ENCODE measurements around the gene RAB11FIP3. TPM values are rescaled to one million over a fixed set of nuclear protein-coding genes. Genes with fewer than 3 reads are reported as not detected.
A peak's percentile ranks its signal among the peaks of the same experiment; 100 is the strongest.

Gene RAB11FIP3
- total and polyA plus RNA-seq, 9 of the 15 experiments (the other 6 are each of a cell fraction or from before 2014, with no cell fraction given): 0.46 to 13.1 (median 4.3) TPM

DNA sequence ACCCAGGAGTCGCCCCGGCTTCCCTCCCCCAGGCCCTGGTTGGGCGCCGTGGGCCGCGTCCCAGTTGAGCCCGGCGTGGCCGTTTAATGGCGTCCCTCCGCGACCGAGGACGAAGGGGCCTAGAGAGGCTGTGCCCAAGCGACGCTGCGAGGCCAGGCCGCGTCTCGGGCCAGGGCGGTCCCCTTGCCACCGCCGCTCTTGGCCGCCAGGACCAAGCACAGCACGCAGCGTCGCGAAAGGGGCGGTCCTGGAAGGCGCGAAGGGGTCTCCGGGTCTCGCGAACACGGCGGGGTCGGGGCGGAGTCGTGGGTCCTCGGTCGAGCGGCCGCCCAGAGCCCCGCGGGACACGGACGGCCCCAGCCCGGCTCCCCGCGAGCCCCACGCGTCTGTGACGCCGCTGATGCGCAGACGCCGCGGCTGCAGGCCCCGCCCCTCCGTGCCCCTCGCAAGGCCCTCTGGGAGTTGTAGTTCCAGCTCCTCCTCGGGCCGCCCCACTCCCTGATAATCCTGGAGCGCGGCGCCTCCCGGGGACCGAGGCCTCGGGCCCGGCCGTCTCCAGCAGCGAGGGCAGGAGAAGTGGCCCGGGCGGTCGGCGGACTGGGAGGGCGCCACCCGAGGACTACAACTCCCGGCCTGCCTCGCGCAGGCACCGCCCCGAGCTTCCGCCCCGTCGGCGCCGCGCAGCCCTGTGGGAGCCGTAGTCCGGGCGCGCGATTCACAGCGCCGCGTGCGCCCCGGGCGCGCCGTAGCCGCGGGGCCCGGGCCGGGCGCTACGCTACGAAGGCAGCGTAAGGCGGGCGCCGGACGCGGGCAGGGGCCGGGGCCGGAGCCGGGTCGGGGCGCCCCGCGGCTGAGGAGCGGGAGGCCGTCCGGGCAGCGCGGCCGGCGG, 101.8 kb downstream of the RAB11FIP3 start, which contains the start of gene CAPN15 (continued):
- TF ChIP-seq, protein P1, sequence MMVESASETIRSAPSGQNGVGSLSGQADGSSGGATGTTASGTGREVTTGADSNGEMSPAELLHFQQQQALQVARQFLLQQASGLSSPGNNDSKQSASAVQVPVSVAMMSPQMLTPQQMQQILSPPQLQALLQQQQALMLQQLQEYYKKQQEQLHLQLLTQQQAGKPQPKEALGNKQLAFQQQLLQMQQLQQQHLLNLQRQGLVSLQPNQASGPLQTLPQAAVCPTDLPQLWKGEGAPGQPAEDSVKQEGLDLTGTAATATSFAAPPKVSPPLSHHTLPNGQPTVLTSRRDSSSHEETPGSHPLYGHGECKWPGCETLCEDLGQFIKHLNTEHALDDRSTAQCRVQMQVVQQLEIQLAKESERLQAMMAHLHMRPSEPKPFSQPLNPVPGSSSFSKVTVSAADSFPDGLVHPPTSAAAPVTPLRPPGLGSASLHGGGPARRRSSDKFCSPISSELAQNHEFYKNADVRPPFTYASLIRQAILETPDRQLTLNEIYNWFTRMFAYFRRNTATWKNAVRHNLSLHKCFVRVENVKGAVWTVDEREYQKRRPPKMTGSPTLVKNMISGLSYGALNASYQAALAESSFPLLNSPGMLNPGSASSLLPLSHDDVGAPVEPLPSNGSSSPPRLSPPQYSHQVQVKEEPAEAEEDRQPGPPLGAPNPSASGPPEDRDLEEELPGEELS (CRISPR knock-in tag; IDR thresholded peaks at IDR 0.05; ENCODE audit: borderline replicate concordance): no peak; the same call in 1 of the 2 replicates
- TF ChIP-seq PPARD (CRISPR knock-in tag; IDR thresholded peaks at IDR 0.05): no peak
- TF ChIP-seq JUN (IDR thresholded peaks at IDR 0.05; ENCODE audit: borderline replicate concordance, low read depth, low read length): 0 out of 2 replicates have a peak, but pooled peaks have one; percentile 4
- no peak for TF ChIP-seq JUN (CRISPR knock-in tag; IDR thresholded peaks at IDR 0.05; ENCODE audit: borderline replicate concordance)
- no peak for TF ChIP-seq CEBPB (tag; IDR thresholded peaks at IDR 0.05)
- TF ChIP-seq HDAC1 (IDR thresholded peaks at IDR 0.05): 0 out of 4 replicates have a peak, but pooled peaks of 1 of the 2 experiments have one; percentile 43
- TF ChIP-seq KAT7 (CRISPR knock-in tag; IDR thresholded peaks at IDR 0.05; ENCODE audit: borderline replicate concordance): 0 out of 2 replicates have a peak, but pooled peaks have one; percentile 88
- peak; percentile 49; the same call in 1 of the 2 replicates for TF ChIP-seq SIN3B (IDR thresholded peaks at IDR 0.05; ENCODE audit: low read depth)
- peak; percentile 84 to 96 for TF ChIP-seq MAZ (CRISPR knock-in tag; conservative IDR thresholded peaks at IDR 0.05 in 1 of 2, IDR thresholded peaks at IDR 0.05 in 1 of 2)
- TF ChIP-seq TARDBP (IDR thresholded peaks at IDR 0.05): 0 out of 2 replicates have a peak, but pooled peaks have one; percentile 77
- peak; percentile 92 for TF ChIP-seq ZNF143 (CRISPR knock-in tag; IDR thresholded peaks at IDR 0.05)
- 0 out of 2 replicates have a peak, but pooled peaks have one; percentile 13 for TF ChIP-seq FOSL1 (tag; conservative IDR thresholded peaks at IDR 0.05)
- peak; percentile 83; the same call in 1 of the 2 replicates for TF ChIP-seq ZNF311 (CRISPR knock-in tag; IDR thresholded peaks at IDR 0.05)
- TF ChIP-seq CBFA2T2 (conservative IDR thresholded peaks at IDR 0.05): no peak
- peak; percentile 91 for TF ChIP-seq MTA3 (IDR thresholded peaks at IDR 0.05; ENCODE audit: borderline replicate concordance)
- TF ChIP-seq FOXP1 (CRISPR knock-in tag; IDR thresholded peaks at IDR 0.05): peak; percentile 60; the same call in 1 of the 2 replicates
- TF ChIP-seq, protein P2, sequence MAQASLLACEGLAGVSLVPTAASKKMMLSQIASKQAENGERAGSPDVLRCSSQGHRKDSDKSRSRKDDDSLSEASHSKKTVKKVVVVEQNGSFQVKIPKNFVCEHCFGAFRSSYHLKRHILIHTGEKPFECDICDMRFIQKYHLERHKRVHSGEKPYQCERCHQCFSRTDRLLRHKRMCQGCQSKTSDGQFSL (CRISPR knock-in tag; IDR thresholded peaks at IDR 0.05): no peak
- TF ChIP-seq, protein P2 (tag; IDR thresholded peaks at IDR 0.05): no peak
- peak; percentile 41; the same call in 1 of the 2 replicates for TF ChIP-seq ZBTB1 (CRISPR knock-in tag; IDR thresholded peaks at IDR 0.05; ENCODE audit: borderline replicate concordance, low read depth)
- TF ChIP-seq MYBL2 (IDR thresholded peaks at IDR 0.05; ENCODE audit: low read depth): no peak
- TF ChIP-seq MYBL2 (CRISPR knock-in tag; IDR thresholded peaks at IDR 0.05; ENCODE audit: borderline replicate concordance): no peak
- TF ChIP-seq EP300 (IDR thresholded peaks at IDR 0.05; ENCODE audit: low read length): no peak
- peak; percentile 92 for TF ChIP-seq HNRNPL (IDR thresholded peaks at IDR 0.05; ENCODE audit: low read depth, low read length)

All from K562 (cell line).